Esophagus muscularis mucosa (tissue), 4 donors: ENCODE measurements around the gene GALNT1. TPM values are rescaled to one million over a fixed set of nuclear protein-coding genes. Genes with fewer than 3 reads are reported as not detected.

ENCODE experiments used
- DNase-seq: peaks from one replicate; pipeline ENCODE4 v3.0.0-alpha.2; 2017; ENCODE audit errors: extremely low spot score
- H3K27ac ChIP-seq, 4 donors: fragments of 200-600 bp; sonication (generic); replicated peaks in 1 of 4; 1 replicate in 3 of 4; 2 replicates in 1 of 4; pipeline ENCODE4 v1.5.1; 2016 to 2019; ENCODE audit warnings: mild to moderate bottlenecking in 1 of 4
- H3K27me3 ChIP-seq, 4 donors: fragments of 200-600 bp; sonication (generic); one replicate each; pipeline versions ENCODE4 v1.5.1 to v1.6.0; 2016 to 2019
- H3K36me3 ChIP-seq, 4 donors: fragments of 200-600 bp; sonication (generic); one replicate each; pipeline ENCODE4 v1.5.1; 2016 to 2019
- H3K4me1 ChIP-seq, 4 donors: fragments of 200-600 bp; sonication (generic); one replicate each; pipeline ENCODE4 v1.5.1; 2016 to 2019
- H3K4me3 ChIP-seq, 4 donors: fragments of 200-600 bp; sonication (generic); 1 replicate in 2 of 4; 2 replicates in 2 of 4; pipeline ENCODE4 v1.5.1; 2016 to 2019; ENCODE audit warnings: mild to moderate bottlenecking in 4 of 4, moderate library complexity in 1 of 4
- H3K9me3 ChIP-seq, 4 donors: fragments of 200-600 bp; sonication (generic); 1 replicate in 3 of 4; 2 replicates in 1 of 4; pipeline ENCODE4 v1.5.1; 2016 to 2019
- CTCF ChIP-seq, 3 experiments: fragments of 200-600 bp in 2 of 3; fragments of 450-650 bp in 1 of 3; sonication (generic) in 2 of 3; IDR thresholded peaks; one replicate each; pipeline ENCODE4 v1.5.1; 2017 to 2019; ENCODE audit warnings: antibody characterized with exemption in 3 of 3, mild to moderate bottlenecking in 2 of 3, moderate library complexity in 1 of 3
- EP300 ChIP-seq: sonication (generic); formaldehyde crosslinking; IDR thresholded peaks from one replicate; pipeline ENCODE4 v1.6.1; 2017; ENCODE audit warnings: antibody characterized with exemption
- POLR2A ChIP-seq: fragments of 450-650 bp; IDR thresholded peaks from one replicate; pipeline ENCODE4 v1.6.1; 2017; ENCODE audit warnings: antibody characterized with exemption, moderate library complexity, mild to moderate bottlenecking, low read depth
- POLR2AphosphoS5 ChIP-seq, 2 donors: sonication (generic); formaldehyde crosslinking; IDR thresholded peaks; one replicate each; pipeline ENCODE4 v1.6.1; 2017; ENCODE audit warnings: antibody characterized with exemption in 2 of 2
- WGBS: methylation state at CpG from one replicate; pipeline ENCODE4 v1.1.5; 2018; 5-methylcytosine and 5-hydroxymethylcytosine counted together
- intact Hi-C: fragments of 100-400 bp; cut with DNase I; formaldehyde crosslinking; loops from one replicate; pipeline ENCODE4 v1.15.1; 2023
- total RNA-seq, 4 donors: library from RNA; depleted of rRNA; stranded (reverse); fragments of >200 nt; gene quantifications; one replicate each; pipeline versions ENCODE4 v1.1.0 to v1.2.1, GENCODE V29; 2016

The GALNT1 gene
- total RNA-seq, 4 donors from 2014 or later: 26.4 to 34.5 (median 31.6) TPM

- Histone ChIP-seq H3K4me3 (no peak overlapping the region), H3K27me3 (no peaks in the 10 kb centered on the region), H3K9me3 (no peaks in the 10 kb centered on the region), H3K27ac (no peak overlapping the region), H3K4me1 (peaks cover 0 to 12% (median 0%) of the 10 kb centered on the region in 4 donors), H3K36me3 (peaks cover 0 to 37% (median 16%) of the 10 kb centered on the region in 4 donors)
- intact Hi-C loops: no loop called here
- DNase-seq: no peak
- TF ChIP-seq POLR2A (no peak), EP300 (no peak), CTCF (IDR thresholded peaks at IDR 0.05) (no peak), POLR2AphosphoS5 (IDR thresholded peaks at IDR 0.05) (no peak)
- 95% methylated on average over 8 of the region's 8 CpGs for WGBS
These were observed 114.3 kb downstream of the GALNT1 start for GRCh38 chr18:35695803-35696202.

GRCh38 chr18:35696307-35696706 lies 114.8 kb downstream of the GALNT1 start:
- intact Hi-C loops: no loop called here
- no peak for DNase-seq
- peaks cover 0 to 12% (median 0%) of the 10 kb centered on the region in 4 donors for H3K4me1 ChIP-seq
- H3K27me3 ChIP-seq: no peaks in the 10 kb centered on the region
- 80% methylated on average over 3 of the region's 3 CpGs for WGBS
- H3K36me3 ChIP-seq: peaks cover 0 to 32% (median 15%) of the 10 kb centered on the region in 4 donors
- H3K4me3 ChIP-seq: no peak overlapping the region
- no peaks in the 10 kb centered on the region for H3K9me3 ChIP-seq
- no peak overlapping the region for H3K27ac ChIP-seq
- TF ChIP-seq EP300 (no peak), CTCF (IDR thresholded peaks at IDR 0.05) (no peak), POLR2A (no peak), POLR2AphosphoS5 (IDR thresholded peaks at IDR 0.05) (no peak)

GRCh38 chr18:35697869-35698268 lies 116.3 kb downstream of the GALNT1 start:
- 95% methylated on average over 7 of the region's 7 CpGs for WGBS
- intact Hi-C loops: no loop called here
- H3K4me1 ChIP-seq: peaks cover 0 to 12% (median 0%) of the 10 kb centered on the region in 4 donors
- H3K9me3 ChIP-seq: no peaks in the 10 kb centered on the region
- peaks cover 0 to 20% (median 13%) of the 10 kb centered on the region in 4 donors for H3K36me3 ChIP-seq
- TF ChIP-seq EP300 (no peak), POLR2A (no peak), CTCF (IDR thresholded peaks at IDR 0.05) (no peak), POLR2AphosphoS5 (IDR thresholded peaks at IDR 0.05) (no peak)
- H3K4me3 ChIP-seq: no peak overlapping the region
- DNase-seq: no peak
- H3K27me3 ChIP-seq: no peaks in the 10 kb centered on the region
- H3K27ac ChIP-seq: no peak overlapping the region

- intact Hi-C loops: no loop called here
These were observed 121.6 kb downstream of the GALNT1 start for GRCh38 chr18:35703043-35703688.

More at GRCh38 chr18:35703043-35703688, 121.6 kb downstream of the GALNT1 start:
- Histone ChIP-seq H3K36me3 (peaks cover 5 to 29% (median 12%) of the 10 kb centered on the region in 4 donors), H3K27me3 (no peaks in the 10 kb centered on the region), H3K27ac (no peak overlapping the region), H3K9me3 (no peaks in the 10 kb centered on the region), H3K4me3 (no peak overlapping the region), H3K4me1 (no peaks in the 10 kb centered on the region)
- DNase-seq: no peak
- TF ChIP-seq POLR2AphosphoS5 (IDR thresholded peaks at IDR 0.05) (no peak), CTCF (IDR thresholded peaks at IDR 0.05) (no peak), POLR2A (no peak), EP300 (no peak)
